IPS-15b (cell line): ENCODE measurements around the gene ZBTB16.

Experiments
- H3K27me3 ChIP-seq: one replicate; pipeline ENCODE4 v1.6.1; 2013; ENCODE audit warnings: low read length; ENCODE audit not compliant: control insufficient read depth, insufficient read depth
- H3K36me3 ChIP-seq: one replicate; pipeline ENCODE4 v1.6.1; 2013; ENCODE audit warnings: low read length; ENCODE audit not compliant: control insufficient read depth, insufficient read depth
- H3K4me1 ChIP-seq: one replicate; pipeline ENCODE4 v1.6.1; 2013; ENCODE audit warnings: mild to moderate bottlenecking, low read length; ENCODE audit not compliant: control insufficient read depth, insufficient read depth
- H3K4me3 ChIP-seq: one replicate; pipeline ENCODE4 v1.5.1; 2013; ENCODE audit warnings: low read depth, low read length
- H3K9ac ChIP-seq: one replicate; pipeline ENCODE4 v1.6.1; 2013; ENCODE audit warnings: low read depth, mild to moderate bottlenecking, low read length
- H3K9me3 ChIP-seq: one replicate; pipeline ENCODE4 v1.6.1; 2013; ENCODE audit warnings: mild to moderate bottlenecking, low read length; ENCODE audit not compliant: control insufficient read depth, insufficient read depth

The ZBTB16 gene

DNA sequence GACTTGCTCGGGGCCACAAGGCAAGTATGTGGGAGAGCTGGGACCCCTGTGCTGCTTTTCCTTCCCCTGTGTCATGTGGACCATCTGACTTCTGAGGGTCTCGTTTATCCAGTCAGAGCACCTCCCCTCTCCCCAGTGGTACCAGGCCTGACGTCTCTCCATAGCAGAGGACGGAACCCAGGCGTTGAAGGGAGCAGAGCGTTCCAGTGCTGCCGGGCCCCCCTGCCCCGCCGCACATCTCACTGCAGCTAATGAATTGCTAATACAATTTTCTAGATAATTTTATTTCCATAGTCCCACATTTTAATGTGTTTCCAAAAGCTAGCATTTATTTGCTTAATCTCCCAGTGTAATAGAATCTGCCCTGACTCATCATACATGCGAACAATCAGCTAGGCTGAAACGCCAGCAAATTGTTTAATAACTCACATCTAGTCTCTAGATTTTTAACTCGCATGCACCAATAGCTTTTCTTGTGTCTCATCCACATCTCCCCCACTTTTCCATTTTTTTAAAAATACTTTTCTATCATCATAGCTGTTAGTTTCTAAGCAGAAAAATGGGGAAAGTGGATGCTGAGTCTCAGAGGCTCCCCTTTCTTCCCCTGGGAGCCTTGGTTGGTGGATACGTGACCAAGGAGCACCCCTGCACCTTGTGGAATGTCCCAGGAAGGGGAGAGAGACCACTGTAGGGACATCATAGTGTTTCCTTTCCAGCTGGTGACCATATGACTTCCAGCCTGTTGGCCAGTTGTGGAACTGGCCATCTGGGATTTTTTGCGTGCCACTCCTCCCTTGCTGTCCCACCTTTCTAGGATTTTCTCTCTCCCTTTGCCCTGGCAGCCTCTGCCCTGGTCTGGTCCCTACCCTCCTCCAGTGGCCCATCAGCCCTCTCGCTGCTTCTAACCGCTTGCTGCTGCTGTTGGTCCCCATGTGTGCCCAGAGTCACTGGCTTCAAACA is 178.1 kb downstream of the ZBTB16 start:
- no peak overlapping the region for H3K9ac ChIP-seq
- no peaks in the 10 kb centered on the region for H3K36me3 ChIP-seq
- no peaks in the 10 kb centered on the region for H3K9me3 ChIP-seq
- H3K4me3 ChIP-seq = no peak overlapping the region
- H3K4me1 ChIP-seq = no peaks in the 10 kb centered on the region
- no peaks in the 10 kb centered on the region for H3K27me3 ChIP-seq

DNA sequence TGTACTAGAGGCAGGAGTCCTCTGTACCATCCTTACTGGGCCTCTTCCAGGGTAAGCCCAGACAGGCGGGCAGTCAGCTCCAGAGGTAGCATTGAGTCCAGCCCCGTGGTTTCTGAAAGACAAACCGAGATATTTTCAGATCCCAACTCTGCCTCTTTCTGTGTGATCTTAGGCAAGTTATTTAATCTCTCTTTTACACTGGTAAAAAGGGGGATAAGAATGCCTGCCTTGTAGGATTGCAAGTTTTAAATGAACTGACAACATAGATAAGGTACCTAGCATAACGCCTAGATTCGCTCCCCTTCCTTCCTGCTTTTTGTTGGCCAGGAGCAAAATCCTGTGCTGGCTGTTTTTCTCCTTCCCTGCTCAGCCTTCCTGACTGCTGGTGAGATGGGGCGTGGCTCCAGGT is 180.2 kb downstream of the ZBTB16 start:
- Histone ChIP-seq H3K27me3 (no peaks in the 10 kb centered on the region), H3K4me1 (no peaks in the 10 kb centered on the region), H3K4me3 (no peak overlapping the region), H3K36me3 (no peaks in the 10 kb centered on the region), H3K9ac (no peak overlapping the region), H3K9me3 (no peaks in the 10 kb centered on the region)

DNA sequence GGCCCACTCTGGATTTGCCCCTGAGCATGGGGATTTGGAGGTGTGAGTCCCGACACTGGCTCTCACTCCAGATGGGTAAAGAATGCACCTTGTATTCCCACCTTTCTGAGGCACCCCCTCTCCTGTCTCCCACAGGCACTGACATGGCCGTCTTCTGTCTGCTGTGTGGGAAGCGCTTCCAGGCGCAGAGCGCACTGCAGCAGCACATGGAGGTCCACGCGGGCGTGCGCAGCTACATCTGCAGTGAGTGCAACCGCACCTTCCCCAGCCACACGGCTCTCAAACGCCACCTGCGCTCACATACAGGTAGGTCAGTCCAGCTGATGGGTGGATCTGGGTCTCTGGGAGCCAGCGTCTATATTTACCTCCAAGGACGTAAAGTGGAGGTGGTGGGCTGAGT is 182.5 kb downstream of the ZBTB16 start:
- Histone ChIP-seq H3K9me3 (no peaks in the 10 kb centered on the region), H3K4me3 (no peak overlapping the region), H3K9ac (no peak overlapping the region), H3K4me1 (no peaks in the 10 kb centered on the region), H3K27me3 (no peaks in the 10 kb centered on the region), H3K36me3 (no peaks in the 10 kb centered on the region)

DNA sequence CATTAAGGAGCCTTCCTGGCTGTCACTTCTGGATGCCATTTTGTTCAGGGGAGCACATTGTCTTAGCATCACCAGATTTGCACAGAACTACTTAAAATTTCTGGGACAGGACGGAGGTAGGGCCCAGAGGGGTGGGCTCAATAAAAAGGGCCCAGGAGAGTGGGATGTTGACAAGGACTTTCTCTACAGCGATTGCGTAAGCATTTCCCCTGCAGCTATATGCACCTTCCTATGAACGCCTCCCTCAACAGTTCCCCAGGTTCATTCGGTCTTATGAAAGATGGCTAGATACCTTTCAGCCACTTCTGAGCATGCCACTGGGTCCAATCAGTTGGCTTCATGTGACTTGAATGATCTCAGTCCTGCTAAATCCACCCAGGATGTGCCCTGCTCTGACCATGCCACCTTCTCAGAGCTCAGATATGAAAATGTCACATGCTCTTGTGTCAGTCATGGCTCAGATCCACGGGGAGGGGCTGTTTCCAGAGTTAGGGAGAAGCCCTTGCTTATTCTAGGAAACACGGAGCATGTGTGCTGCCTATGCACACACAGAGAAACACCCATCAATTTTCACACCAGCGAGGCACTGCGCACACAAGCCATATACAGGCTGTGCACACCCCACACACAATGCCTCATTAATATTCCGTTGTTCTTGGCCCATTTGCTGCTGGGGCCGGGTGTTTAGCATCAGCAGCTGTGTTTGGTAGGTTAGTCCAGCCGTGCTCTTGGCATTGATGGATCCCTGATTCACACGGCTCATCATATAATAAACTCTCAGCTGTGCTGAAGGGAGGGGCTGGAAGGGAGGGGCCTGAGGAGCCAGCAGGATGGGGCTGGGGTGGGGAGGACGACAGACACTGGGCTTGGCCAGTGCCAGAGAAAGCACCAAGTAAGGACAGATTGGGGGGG is 184.2 kb downstream of the ZBTB16 start:
- no peaks in the 10 kb centered on the region for H3K36me3 ChIP-seq
- H3K9ac ChIP-seq = no peak overlapping the region
- H3K4me3 ChIP-seq = no peak overlapping the region
- H3K27me3 ChIP-seq = no peaks in the 10 kb centered on the region
- no peaks in the 10 kb centered on the region for H3K4me1 ChIP-seq
- no peaks in the 10 kb centered on the region for H3K9me3 ChIP-seq

DNA sequence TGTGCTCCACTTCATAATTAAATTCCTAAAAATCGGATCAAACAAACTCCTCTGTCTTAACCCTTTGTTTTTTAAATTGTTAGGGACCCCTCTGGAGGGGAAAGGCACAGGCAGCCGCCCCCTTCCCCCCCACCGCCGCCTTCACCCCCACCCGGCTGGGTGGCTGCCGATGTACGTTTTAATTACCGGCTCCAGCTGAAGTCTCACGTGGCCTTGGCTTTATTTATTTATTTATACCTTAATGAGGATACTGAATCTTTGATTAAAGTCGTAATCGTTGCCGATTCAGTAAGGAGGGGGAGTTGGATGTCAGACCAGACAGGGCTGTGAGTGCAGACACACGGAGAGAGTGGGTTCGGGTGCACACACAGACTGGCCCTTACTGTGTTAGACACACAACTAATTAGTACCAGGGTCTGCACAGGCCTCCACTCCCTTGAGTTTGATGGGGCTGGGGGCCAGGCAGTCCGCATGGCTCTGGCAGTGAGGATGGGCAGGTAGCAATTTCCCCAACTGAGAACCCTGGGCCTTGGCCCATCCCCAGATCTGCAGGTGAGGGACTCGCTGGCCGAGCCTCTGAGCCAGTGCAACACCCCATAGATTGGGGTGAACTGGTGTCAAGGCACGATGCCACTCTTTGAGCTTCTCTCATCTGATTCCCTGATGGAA is 185.3 kb downstream of the ZBTB16 start:
- H3K9ac ChIP-seq = no peak overlapping the region
- H3K27me3 ChIP-seq = no peaks in the 10 kb centered on the region
- H3K9me3 ChIP-seq = no peaks in the 10 kb centered on the region
- no peaks in the 10 kb centered on the region for H3K4me1 ChIP-seq
- H3K36me3 ChIP-seq = no peaks in the 10 kb centered on the region
- no peak overlapping the region for H3K4me3 ChIP-seq

DNA sequence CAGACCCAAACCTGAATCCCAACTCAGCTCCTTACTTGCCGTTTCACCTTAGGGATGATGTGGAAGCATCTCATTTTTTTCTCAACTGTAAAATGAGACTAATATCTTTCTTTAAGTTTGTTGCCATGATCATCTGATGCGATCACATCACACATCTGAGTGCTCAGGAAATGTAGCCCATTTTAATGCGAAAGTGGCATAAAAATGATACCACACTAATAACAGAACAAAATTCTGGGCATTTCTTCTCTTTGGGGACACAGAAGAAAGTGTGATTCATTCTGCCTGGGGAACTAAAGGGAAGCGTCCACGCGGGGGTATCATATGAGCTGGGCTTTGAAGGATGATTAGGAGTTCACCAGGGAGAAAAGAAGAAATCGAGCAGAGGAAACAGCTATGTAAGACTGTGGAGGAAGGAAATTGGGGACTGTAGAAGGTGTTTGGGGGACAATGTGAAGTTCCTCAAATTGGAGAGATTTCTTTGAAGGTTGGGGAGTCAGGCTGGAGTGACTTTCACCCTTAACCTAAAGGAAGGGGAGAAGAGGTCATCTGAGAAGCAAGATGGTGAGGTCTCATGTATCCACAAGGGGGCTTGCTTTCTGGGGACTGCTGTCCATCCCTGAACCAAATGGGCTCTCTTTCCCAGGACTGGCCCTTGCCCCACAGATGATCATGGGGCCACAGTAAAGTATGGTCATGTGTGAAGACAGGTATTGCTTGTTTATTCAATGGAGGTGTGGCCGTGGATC is 187.0 kb downstream of the ZBTB16 start:
- H3K27me3 ChIP-seq = no peaks in the 10 kb centered on the region

DNA sequence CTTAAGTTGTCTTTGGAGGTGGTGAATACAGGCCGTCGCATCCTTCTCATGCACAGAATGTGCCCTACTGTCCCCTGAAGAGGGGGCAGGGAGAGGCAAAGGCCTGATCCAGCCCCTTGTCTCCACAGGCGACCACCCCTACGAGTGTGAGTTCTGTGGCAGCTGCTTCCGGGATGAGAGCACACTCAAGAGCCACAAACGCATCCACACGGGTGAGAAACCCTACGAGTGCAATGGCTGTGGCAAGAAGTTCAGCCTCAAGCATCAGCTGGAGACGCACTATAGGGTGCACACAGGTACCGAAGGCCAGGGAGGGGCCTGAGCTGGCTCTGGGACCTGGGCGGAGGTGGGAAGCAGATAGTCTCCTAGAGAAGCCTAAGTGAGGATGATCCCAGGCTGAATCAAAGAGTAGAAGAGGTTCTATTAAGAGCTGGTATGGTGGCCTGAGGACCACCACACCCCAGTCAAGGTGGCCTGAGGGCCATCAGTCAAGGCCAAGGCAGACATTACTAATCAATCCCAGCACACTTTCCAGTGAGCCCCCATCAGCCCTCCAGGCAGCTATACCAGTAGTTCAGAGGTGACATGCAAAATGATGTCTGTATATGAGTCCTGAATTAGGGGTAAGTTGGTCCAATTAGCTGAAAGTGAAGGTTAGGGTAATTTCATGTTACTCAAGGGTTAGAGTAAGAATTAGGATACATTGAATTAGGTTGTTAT is 187.7 kb downstream of the ZBTB16 start:
- Histone ChIP-seq H3K27me3 (no peaks in the 10 kb centered on the region), H3K9ac (no peak overlapping the region), H3K4me1 (peaks cover 4% of the 10 kb centered on the region), H3K4me3 (no peak overlapping the region), H3K36me3 (no peaks in the 10 kb centered on the region), H3K9me3 (no peaks in the 10 kb centered on the region)

More for the DNA sequence above, 187.0 kb downstream of the ZBTB16 start:
- peaks cover under 1% of the 10 kb centered on the region for H3K4me1 ChIP-seq
- no peaks in the 10 kb centered on the region for H3K9me3 ChIP-seq
- no peak overlapping the region for H3K4me3 ChIP-seq
- H3K36me3 ChIP-seq = no peaks in the 10 kb centered on the region
- no peak overlapping the region for H3K9ac ChIP-seq

DNA sequence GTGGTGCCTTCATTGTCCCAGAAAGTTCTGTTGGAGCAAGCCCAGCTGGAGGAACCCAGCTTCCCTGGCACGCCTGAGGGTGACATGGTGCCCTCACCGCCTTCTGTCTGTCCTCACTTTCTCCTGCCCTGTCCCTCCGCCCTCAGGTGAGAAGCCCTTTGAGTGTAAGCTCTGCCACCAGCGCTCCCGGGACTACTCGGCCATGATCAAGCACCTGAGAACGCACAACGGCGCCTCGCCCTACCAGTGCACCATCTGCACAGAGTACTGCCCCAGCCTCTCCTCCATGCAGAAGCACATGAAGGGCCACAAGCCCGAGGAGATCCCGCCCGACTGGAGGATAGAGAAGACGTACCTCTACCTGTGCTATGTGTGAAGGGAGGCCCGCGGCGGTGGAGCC is 190.7 kb downstream of the ZBTB16 start:
- no peaks in the 10 kb centered on the region for H3K27me3 ChIP-seq

DNA sequence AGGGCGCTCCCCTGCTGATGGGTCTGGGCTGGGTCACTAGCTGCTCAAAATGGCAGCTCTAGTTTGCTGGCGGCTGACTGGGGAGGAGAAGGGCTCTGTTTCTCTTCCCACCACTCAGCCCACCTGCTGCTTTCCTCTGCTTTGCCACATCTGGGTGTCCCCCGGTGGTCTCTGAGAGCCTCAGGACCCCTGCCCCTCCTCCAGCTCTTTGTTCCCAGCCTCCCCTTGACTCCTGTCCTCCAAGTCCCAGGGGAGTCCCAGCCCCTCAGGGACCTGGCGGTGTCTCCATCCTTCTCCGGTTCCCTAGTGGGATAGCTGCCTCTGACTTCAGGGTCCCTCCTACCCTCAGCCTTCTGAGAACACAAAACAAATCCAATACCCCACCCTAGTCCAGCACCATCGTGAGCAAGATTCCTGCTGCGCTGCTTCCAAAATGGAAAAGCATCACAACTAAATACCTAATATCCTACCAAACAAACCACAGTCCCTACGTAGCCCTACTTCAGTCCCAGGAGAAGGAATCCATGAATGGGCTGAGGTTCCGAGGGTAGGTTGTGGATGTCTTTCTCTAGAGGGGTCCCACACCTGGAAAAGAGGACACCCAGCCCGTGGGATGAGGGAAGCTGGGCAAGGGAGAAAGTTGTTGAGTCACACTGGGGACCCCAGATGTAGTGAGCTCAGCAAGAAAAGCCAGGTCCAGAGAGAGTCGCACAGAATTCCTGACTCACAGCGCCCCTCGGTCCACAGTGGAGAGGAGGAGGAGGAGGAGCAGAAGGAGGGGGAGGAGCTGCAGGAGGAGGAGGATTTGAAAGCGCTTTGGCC is 191.7 kb downstream of the ZBTB16 start:
- Histone ChIP-seq H3K27me3 (no peaks in the 10 kb centered on the region), H3K9me3 (no peaks in the 10 kb centered on the region), H3K36me3 (no peaks in the 10 kb centered on the region), H3K4me3 (no peak overlapping the region), H3K4me1 (peaks cover 4% of the 10 kb centered on the region), H3K9ac (no peak overlapping the region)

More for the DNA sequence above, 190.7 kb downstream of the ZBTB16 start:
- H3K9ac ChIP-seq = no peak overlapping the region
- H3K4me3 ChIP-seq = no peak overlapping the region
- H3K4me1 ChIP-seq = peaks cover 4% of the 10 kb centered on the region
- H3K36me3 ChIP-seq = no peaks in the 10 kb centered on the region
- no peaks in the 10 kb centered on the region for H3K9me3 ChIP-seq

DNA sequence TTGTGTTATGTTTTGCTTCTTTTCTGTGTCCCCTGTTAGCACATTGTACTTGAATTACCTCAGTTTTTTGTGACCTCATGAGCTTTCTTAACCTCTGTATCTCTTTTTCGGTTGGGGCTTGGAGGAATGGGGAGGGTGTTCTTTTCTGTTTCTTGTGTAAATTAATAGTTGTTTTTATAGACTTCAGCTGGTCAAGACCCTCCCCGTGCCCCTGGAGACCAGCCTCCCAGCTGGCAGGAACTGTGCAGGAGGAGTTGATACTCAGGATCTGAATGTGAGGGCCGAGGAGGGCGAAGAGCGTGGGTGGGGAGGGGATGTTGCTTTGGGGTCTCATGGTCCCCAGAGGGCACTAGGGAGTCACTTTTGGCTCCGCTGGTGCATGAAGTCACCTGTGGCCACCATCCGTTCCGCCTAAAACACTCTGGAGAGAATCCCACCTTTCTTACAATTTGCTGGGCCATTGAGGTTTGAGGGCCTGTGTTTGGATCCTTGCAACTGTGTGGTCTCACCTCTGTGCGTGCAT is 192.4 kb downstream of the ZBTB16 start:
- peaks cover 4% of the 10 kb centered on the region for H3K4me1 ChIP-seq
- no peak overlapping the region for H3K9ac ChIP-seq
- H3K4me3 ChIP-seq = no peak overlapping the region
- no peaks in the 10 kb centered on the region for H3K9me3 ChIP-seq
- H3K36me3 ChIP-seq = no peaks in the 10 kb centered on the region
- no peaks in the 10 kb centered on the region for H3K27me3 ChIP-seq
